Lung (tissue), 12 donors: ENCODE measurements around the gene TXLNA. TPM values are rescaled to one million over a fixed set of nuclear protein-coding genes. Genes with fewer than 3 reads are reported as not detected.
A peak's percentile ranks its signal among the peaks of the same experiment; 100 is the strongest.

Experiments used
- ATAC-seq: fragments of 200-7000 bp; cut with Tn5 transposase; one replicate; pipeline ENCODE4 v1.9.1; 2020; ENCODE audit warnings: moderate number of reproducible peaks; ENCODE audit not compliant: insufficient read depth, low FRiP score
- DNase-seq, 3 donors: peaks; one replicate each; pipeline ENCODE4 v3.0.0-alpha.2; 2013 to 2017
- H3K27ac ChIP-seq, 2 donors: one replicate each; pipeline ENCODE4 v1.5.1; 2013; ENCODE audit warnings: mild to moderate bottlenecking in 2 of 2, moderate library complexity in 2 of 2, control low read depth in 1 of 2, inconsistent platforms in 1 of 2, low read depth in 1 of 2, low read length in 1 of 2
- H3K27me3 ChIP-seq, 3 donors: one replicate each; pipeline ENCODE4 v1.5.1; 2013; ENCODE audit warnings: low read length in 2 of 3; ENCODE audit not compliant: control insufficient read depth in 3 of 3, insufficient read depth in 3 of 3
- H3K36me3 ChIP-seq, 4 donors: one replicate each; pipeline ENCODE4 v1.5.1; 2013; ENCODE audit warnings: low read length in 4 of 4, mild to moderate bottlenecking in 1 of 4, moderate library complexity in 1 of 4; ENCODE audit not compliant: control insufficient read depth in 4 of 4, insufficient read depth in 4 of 4
- H3K4me1 ChIP-seq, 5 donors: one replicate each; pipeline ENCODE4 v1.5.1; 2013; ENCODE audit warnings: low read length in 5 of 5, mild to moderate bottlenecking in 2 of 5, moderate library complexity in 1 of 5; ENCODE audit not compliant: control insufficient read depth in 5 of 5, insufficient read depth in 5 of 5
- H3K4me3 ChIP-seq: one replicate; pipeline ENCODE4 v1.5.1; 2013; ENCODE audit warnings: mild to moderate bottlenecking, control low read depth, moderate library complexity
- H3K9ac ChIP-seq, 2 donors: one replicate each; pipeline ENCODE4 v1.5.1; 2013; ENCODE audit warnings: low read length in 2 of 2, control low read depth in 1 of 2; ENCODE audit not compliant: insufficient read depth in 1 of 2
- H3K9me3 ChIP-seq, 4 donors: one replicate each; pipeline ENCODE4 v1.5.1; 2013; ENCODE audit warnings: low read length in 3 of 4, mild to moderate bottlenecking in 1 of 4, moderate library complexity in 1 of 4; ENCODE audit not compliant: control insufficient read depth in 4 of 4, insufficient read depth in 3 of 4
- WGBS, 2 donors: extraction: QIAGEN DNeasy Blood & Tissue Kit; methylation state at CpG; one replicate each; pipeline ENCODE4 v1.1.7; 2013; 5-methylcytosine and 5-hydroxymethylcytosine counted together
- polyA plus RNA-seq, 2 donors: library from polyadenylated mRNA; stranded (reverse); fragments of 200-250 nt; gene quantifications; one replicate each; pipeline ENCODE4 v1.2.1, GENCODE V29; 2013
- total RNA-seq, 2 donors: library from RNA; depleted of rRNA in 1 of 2; stranded (reverse); fragments of >200 nt in 1 of 2; gene quantifications; one replicate each; pipeline ENCODE4 v1.2.1, GENCODE V29; 2014 to 2021
- TF ChIP-seq, protein P1 (sequence below): IDR thresholded peaks from 2 replicates; pipeline ENCODE4 v1.5.1; 2012; ENCODE audit warnings: mild to moderate bottlenecking; ENCODE audit errors: control extremely low read depth, extremely low read depth
- donor health status: control.
- donor health status: control.
- donor health status: Bipolar disorder and iron deficiency.
- donor health status: healthy.
- donor health status: DM: yes; HTN: yes; CAD: no.

Gene TXLNA
- total and polyA plus RNA-seq, 4 donors: 22.2 to 55.6 (median 30.9) TPM

DNA sequence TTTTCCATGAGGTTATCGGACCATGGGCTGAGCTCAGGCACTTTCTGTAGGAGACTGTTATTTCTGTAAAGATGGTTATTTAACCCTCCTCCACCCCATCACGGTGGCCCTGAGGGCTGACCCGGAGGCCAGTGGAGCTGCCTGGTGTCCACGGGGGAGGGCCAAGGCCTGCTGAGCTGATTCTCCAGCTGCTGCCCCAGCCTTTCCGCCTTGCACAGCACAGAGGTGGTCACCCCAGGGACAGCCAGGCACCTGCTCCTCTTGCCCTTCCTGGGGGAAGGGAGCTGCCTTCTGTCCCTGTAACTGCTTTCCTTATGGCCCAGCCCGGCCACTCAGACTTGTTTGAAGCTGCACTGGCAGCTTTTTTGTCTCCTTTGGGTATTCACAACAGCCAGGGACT is 18.4 kb downstream of the TXLNA start:
- no peak overlapping the region for H3K27ac ChIP-seq
- peaks cover 5 to 20% (median 8%) of the 10 kb centered on the region in 5 donors for H3K4me1 ChIP-seq

DNA sequence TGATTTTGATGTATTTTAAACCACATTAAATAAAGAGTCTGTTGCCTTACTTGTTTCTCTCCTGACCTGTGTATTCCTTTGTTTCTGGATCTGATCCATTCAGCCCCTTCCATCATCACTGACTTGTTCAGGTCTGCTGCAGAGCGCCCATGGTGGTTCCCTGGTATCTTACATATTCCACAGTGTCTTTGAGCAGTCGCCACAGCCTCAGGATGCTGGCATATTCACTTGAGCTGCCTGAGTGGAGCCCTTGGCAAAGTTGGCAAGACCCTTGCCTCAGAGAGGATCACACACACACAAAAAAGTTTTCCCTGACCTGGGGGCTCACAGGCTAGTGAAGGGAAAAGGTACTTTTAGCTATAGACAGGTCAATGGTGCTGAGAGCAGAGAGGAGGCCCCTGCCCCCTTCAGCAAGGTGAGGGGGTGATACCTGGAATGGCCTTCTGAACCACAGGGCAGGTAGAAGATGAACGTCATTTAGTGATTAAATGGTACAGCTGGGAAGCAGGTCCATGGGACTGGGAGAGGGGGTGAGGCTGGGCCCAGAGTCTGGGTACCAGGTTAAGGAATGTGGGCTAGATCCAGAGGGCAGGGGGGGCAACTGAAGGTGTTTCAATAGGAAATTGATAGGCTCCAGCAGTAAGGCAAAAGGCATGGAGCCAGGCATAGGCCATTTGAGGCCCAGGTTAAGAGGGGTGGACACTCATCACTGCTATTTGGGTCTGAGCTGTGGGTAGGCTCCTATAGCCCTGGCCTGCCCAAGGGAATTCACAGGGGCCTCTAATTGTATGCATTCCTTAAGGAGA is 19.0 kb downstream of the TXLNA start:
- TF ChIP-seq, protein P1, sequence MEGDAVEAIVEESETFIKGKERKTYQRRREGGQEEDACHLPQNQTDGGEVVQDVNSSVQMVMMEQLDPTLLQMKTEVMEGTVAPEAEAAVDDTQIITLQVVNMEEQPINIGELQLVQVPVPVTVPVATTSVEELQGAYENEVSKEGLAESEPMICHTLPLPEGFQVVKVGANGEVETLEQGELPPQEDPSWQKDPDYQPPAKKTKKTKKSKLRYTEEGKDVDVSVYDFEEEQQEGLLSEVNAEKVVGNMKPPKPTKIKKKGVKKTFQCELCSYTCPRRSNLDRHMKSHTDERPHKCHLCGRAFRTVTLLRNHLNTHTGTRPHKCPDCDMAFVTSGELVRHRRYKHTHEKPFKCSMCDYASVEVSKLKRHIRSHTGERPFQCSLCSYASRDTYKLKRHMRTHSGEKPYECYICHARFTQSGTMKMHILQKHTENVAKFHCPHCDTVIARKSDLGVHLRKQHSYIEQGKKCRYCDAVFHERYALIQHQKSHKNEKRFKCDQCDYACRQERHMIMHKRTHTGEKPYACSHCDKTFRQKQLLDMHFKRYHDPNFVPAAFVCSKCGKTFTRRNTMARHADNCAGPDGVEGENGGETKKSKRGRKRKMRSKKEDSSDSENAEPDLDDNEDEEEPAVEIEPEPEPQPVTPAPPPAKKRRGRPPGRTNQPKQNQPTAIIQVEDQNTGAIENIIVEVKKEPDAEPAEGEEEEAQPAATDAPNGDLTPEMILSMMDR: no peak
- no peaks in the 10 kb centered on the region for H3K9me3 ChIP-seq
- peak overlapping the region in 1 of 2 donors; percentile 16 for H3K27ac ChIP-seq
- no peak overlapping the region for H3K4me3 ChIP-seq
- 87 to 89% methylated on average over 3 of the region's 3 CpGs for WGBS, 2 donors
- peaks cover 18 to 30% (median 21%) of the 10 kb centered on the region in 4 donors for H3K36me3 ChIP-seq
- DNase-seq (no peak), ATAC-seq (no peak)
- peaks cover 5 to 20% (median 8%) of the 10 kb centered on the region in 5 donors for H3K4me1 ChIP-seq
- no peak overlapping the region for H3K9ac ChIP-seq
- H3K27me3 ChIP-seq: no peaks in the 10 kb centered on the region

More for the DNA sequence above, 18.4 kb downstream of the TXLNA start:
- DNase-seq: no peak
- H3K36me3 ChIP-seq: peaks cover 22 to 35% (median 24%) of the 10 kb centered on the region in 4 donors
- H3K9ac ChIP-seq: no peak overlapping the region
- H3K27me3 ChIP-seq: no peaks in the 10 kb centered on the region
- TF ChIP-seq, protein P1: no peak
- H3K9me3 ChIP-seq: no peaks in the 10 kb centered on the region
- ATAC-seq: no peak
- no peak overlapping the region for H3K4me3 ChIP-seq
- 81 to 87% methylated on average over 6 of the region's 6 CpGs for WGBS, 2 donors

DNA sequence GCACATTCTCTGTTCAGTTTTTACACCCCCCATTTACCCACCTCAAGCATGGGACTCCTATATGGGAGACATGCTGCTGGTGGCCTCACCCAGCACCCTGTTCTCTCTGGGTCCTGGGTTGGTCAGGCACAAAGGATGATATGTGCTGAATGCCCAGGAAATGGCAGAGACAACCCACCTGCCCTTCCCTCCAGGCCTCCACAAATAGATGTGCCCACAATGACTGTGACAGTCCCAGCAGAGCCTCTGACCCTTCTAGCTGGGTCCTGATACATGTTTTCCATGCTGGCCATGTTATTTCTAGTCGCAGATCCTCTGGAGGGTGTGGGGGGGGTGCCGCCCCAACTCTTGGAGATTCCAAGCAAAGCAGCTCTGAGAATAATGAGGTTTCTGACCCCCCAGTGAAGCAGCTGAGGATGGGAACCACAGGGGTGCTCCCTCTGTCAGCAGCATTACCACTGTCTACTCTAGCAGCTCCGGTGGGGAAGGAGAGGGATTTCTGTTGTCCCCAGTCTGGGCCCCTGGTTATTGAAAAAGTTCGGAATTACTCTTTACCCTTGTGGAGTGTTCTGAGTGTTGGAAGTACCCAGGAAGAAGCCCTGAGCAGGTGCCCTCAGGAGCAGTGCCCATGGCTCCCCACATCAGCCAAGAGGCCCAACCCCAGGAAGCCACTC is 19.7 kb downstream of the TXLNA start:
- H3K27me3 ChIP-seq: no peaks in the 10 kb centered on the region
- peak overlapping the region in 1 of 2 donors; percentile 16 for H3K27ac ChIP-seq
- DNase-seq: no peak
- 78 to 93% methylated on average over 4 of the region's 4 CpGs for WGBS, 2 donors
- no peak for ATAC-seq
- TF ChIP-seq, protein P1: no peak
- peaks cover 12 to 24% (median 16%) of the 10 kb centered on the region in 4 donors for H3K36me3 ChIP-seq
- H3K9me3 ChIP-seq: no peaks in the 10 kb centered on the region
- H3K4me1 ChIP-seq: peaks cover 5 to 20% (median 8%) of the 10 kb centered on the region in 5 donors
- no peak overlapping the region for H3K4me3 ChIP-seq
- H3K9ac ChIP-seq: no peak overlapping the region
